CD4-positive, alpha-beta T cell treated with Interleukin-15 for 1 hour (primary cell): Measurements from ENCODE around the gene AP4E1.
"Not testable (repeated sequence)": the region's sequence is repeated elsewhere in the genome, so short reads cannot be mapped to it uniquely, and the experiment has no call there.

Source experiments
- DNase-seq: peaks from one replicate; pipeline ENCODE4 v3.0.0-alpha.2; 2020

AP4E1 gene

GRCh38 chr15:51030649-51031316 lies 122.3 kb downstream of the AP4E1 start:
- DNase-seq: no peak

GRCh38 chr15:51037474-51037873 lies 129.0 kb downstream of the AP4E1 start:
- not testable (repeated sequence) for DNase-seq

GRCh38 chr15:51038162-51038973 lies 129.9 kb downstream of the AP4E1 start:
- no peak for DNase-seq

GRCh38 chr15:51038974-51039319 lies 130.5 kb downstream of the AP4E1 start:
- DNase-seq: no peak

- DNase-seq: no peak
Measured at GRCh38 chr15:51044037-51044727, 135.7 kb downstream of the AP4E1 start.

- no peak for DNase-seq
Measured at GRCh38 chr15:51046016-51046415, 137.5 kb downstream of the AP4E1 start.

GRCh38 chr15:51046799-51047449 lies 138.4 kb downstream of the AP4E1 start:
- DNase-seq: no peak

GRCh38 chr15:51048308-51048707 lies 139.8 kb downstream of the AP4E1 start:
- DNase-seq: no peak

GRCh38 chr15:51049081-51049480 lies 140.6 kb downstream of the AP4E1 start:
- DNase-seq: no peak

GRCh38 chr15:51051776-51052175 lies 143.3 kb downstream of the AP4E1 start:
- no peak for DNase-seq

- DNase-seq: no peak
Measured at GRCh38 chr15:51053571-51053970, 145.1 kb downstream of the AP4E1 start.

GRCh38 chr15:51054535-51054934 lies 146.1 kb downstream of the AP4E1 start:
- no peak for DNase-seq
